Activated naive CD4-positive, alpha-beta T cell treated with anti-CD3 and anti-CD28 coated beads for 36 hours (primary cell): ENCODE data around the gene SCAPER. TPM values are rescaled to one million over a fixed set of nuclear protein-coding genes. Genes with fewer than 3 reads are reported as not detected.
A peak's percentile ranks its signal among the peaks of the same experiment; 100 is the strongest.
"Not testable (repeated sequence)": the region's sequence is repeated elsewhere in the genome, so short reads cannot be mapped to it uniquely, and the experiment has no call there.

ENCODE experiments used
- CTCF ChIA-PET: fragments of 350-600 bp; sonication (Branson Sonifier 250); formaldehyde crosslinking; loops from one replicate; lab custom pipeline; 2021; ENCODE audit warnings: antibody characterized with exemption; lab: Charles Lee
- DNase-seq: peaks from one replicate; pipeline ENCODE4 v3.0.0-alpha.2; 2020
- H3K27ac Mint-ChIP-seq: one replicate; pipeline ENCODE4 v1.8.0; 2021; ENCODE audit warnings: mild to moderate bottlenecking, mixed read lengths
- H3K27me3 Mint-ChIP-seq: one replicate; pipeline ENCODE4 v1.8.0; 2021; ENCODE audit warnings: low read depth, mixed read lengths
- H3K36me3 Mint-ChIP-seq: one replicate; pipeline ENCODE4 v1.8.0; 2021; ENCODE audit warnings: low read depth, mixed read lengths
- H3K4me1 Mint-ChIP-seq: one replicate; pipeline ENCODE4 v1.8.0; 2021; ENCODE audit warnings: low read depth, mixed read lengths
- H3K4me3 Mint-ChIP-seq: one replicate; pipeline ENCODE4 v1.8.0; 2021; ENCODE audit warnings: mild to moderate bottlenecking, moderate library complexity, mixed read lengths
- H3K9me3 Mint-ChIP-seq: one replicate; pipeline ENCODE4 v1.8.0; 2021; ENCODE audit warnings: mixed read lengths
- intact Hi-C: fragments of 100-400 bp; cut with micrococcal nuclease; formaldehyde crosslinking; loops from one replicate; pipeline ENCODE4 v1.15.1; 2023
- total RNA-seq, 2 experiments: library from RNA; stranded (reverse); gene quantifications; one replicate each; pipeline ENCODE4 v1.2.3, GENCODE V29; 2021

Gene SCAPER
- total RNA-seq, 2 experiments from 2014 or later: 28.5 to 28.9 TPM

DNA sequence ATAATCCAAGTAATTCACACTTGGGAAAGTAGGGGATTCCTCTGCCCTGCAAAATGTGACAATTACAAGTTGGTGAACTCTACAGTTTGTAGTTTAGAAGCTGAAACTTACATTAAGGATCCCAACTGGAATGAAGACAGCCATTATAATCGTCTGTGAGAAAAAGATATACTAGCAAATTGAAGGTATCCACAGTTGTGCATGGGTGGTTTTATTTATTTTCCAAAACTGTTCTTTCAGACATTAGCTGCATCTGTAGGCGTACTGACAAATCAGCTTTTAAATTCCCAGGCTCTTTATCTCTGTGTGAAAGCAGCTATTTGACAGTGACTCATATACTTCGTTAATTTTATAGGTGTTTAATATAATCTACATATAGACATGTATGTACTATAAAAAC is 581.1 kb downstream of the SCAPER start:
- H3K27ac Mint-ChIP-seq: no peak overlapping the region

DNA sequence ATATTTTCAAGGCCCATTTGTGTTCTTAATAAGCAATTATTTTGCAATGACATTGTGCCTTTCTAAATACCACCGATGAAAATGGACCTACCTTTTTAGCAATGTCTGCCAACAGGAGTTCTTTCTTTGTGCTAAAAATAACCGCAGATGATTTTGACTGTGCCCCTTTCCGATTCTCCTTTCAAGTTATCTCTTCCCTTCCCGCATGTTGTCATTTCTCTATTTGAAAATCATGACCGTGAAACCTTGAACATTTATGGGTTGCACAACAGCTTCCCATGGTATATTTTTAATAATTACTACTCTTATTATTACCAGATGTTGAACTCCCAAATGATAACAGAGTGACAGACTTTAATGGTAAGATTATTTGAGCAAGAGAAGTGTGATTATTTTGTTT is 583.5 kb downstream of the SCAPER start:
- intact Hi-C loops: no loop called here
- Mint-ChIP-seq H3K27ac (no peak overlapping the region), H3K27me3 (peaks cover 19% of the 10 kb centered on the region), H3K36me3 (no peaks in the 10 kb centered on the region), H3K9me3 (no peaks in the 10 kb centered on the region), H3K4me1 (no peaks in the 10 kb centered on the region), H3K4me3 (no peak overlapping the region)
- no peak for DNase-seq
- CTCF ChIA-PET: no interaction called here

More for the DNA sequence above, 581.1 kb downstream of the SCAPER start:
- no peak for DNase-seq
- CTCF ChIA-PET: no interaction called here
- intact Hi-C loops: no loop called here
- Mint-ChIP-seq H3K4me1 (no peaks in the 10 kb centered on the region), H3K27me3 (peaks cover 26% of the 10 kb centered on the region), H3K4me3 (no peak overlapping the region), H3K36me3 (no peaks in the 10 kb centered on the region), H3K9me3 (no peaks in the 10 kb centered on the region)

DNA sequence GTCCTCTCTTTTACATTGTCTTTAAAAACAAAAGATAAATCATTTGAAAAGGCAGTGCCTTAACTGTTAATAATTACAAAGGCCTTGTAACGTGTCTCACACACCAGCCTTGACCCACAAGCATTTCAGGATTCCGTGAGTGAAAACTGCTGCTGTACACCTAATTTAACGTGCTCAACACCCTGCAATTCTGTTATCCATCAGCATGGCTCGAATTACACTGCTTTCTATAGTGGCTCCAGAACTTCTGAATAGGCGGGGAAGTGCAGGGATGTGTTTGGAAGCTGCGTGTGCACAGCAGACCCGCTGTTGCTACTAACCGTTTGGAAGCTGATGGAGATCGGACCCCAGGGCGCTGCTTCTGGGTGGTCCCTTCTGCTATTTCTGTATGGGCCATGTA is 584.0 kb downstream of the SCAPER start:
- no peak for DNase-seq
- no peaks in the 10 kb centered on the region for H3K9me3 Mint-ChIP-seq
- CTCF ChIA-PET: no interaction called here
- H3K36me3 Mint-ChIP-seq: no peaks in the 10 kb centered on the region
- H3K4me1 Mint-ChIP-seq: no peaks in the 10 kb centered on the region
- no peak overlapping the region for H3K4me3 Mint-ChIP-seq
- H3K27ac Mint-ChIP-seq: no peak overlapping the region
- peaks cover 17% of the 10 kb centered on the region for H3K27me3 Mint-ChIP-seq
- intact Hi-C loops: no loop called here

DNA sequence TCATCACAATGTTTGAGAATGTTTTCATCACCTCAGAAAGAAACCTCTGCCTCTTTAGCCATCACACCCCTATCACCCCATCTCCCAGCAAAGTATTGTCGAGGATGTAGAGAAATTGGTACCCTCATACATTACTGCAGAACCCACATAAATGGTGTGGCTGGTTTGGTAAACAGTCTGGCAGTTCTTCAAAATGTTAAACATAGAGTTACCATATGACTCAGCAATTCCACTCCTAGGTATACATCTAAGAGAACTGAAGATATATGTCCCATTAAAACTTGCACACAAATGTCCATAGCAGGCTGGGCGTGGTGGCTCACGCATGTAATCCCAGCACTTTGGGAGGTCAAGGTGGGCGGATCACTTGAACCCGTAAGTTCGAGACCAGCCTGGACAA is 585.1 kb downstream of the SCAPER start:
- no peak overlapping the region for H3K27ac Mint-ChIP-seq
- H3K9me3 Mint-ChIP-seq: no peaks in the 10 kb centered on the region
- intact Hi-C loops: no loop called here
- H3K27me3 Mint-ChIP-seq: peaks cover 11% of the 10 kb centered on the region
- H3K36me3 Mint-ChIP-seq: no peaks in the 10 kb centered on the region
- no peak for DNase-seq
- no peaks in the 10 kb centered on the region for H3K4me1 Mint-ChIP-seq
- CTCF ChIA-PET: no interaction called here
- H3K4me3 Mint-ChIP-seq: no peak overlapping the region

DNA sequence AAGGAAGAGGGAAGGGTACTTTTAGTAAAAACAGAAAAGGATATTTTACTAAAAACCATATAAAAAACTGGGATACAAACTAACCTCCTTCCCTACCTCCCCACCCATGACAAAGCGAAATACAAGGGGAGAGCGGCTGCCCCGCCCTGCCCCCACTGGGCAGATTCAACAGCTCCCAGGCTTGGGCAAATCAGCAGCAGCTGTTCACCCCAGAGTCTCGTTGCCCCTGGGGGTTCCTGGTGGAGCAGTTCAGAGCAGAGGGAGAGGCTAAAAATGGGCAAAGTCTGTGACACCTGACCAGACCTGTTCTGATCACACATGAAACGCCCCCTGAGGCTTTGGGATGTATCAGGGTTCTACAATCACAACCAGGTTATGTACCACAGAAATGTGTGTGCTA is 591.4 kb downstream of the SCAPER start:
- H3K4me3 Mint-ChIP-seq: no peak overlapping the region
- H3K27ac Mint-ChIP-seq: no peak overlapping the region
- H3K27me3 Mint-ChIP-seq: no peaks in the 10 kb centered on the region
- no peak for DNase-seq
- peaks cover 1% of the 10 kb centered on the region for H3K36me3 Mint-ChIP-seq
- intact Hi-C loops: no loop called here
- CTCF ChIA-PET: interaction anchor here (0.6 kb wide), 1 partner anchor 68 kb away, joined by 3 read pairs; no protein-coding TSS in a partner anchor
- no peaks in the 10 kb centered on the region for H3K9me3 Mint-ChIP-seq
- H3K4me1 Mint-ChIP-seq: peaks cover 18% of the 10 kb centered on the region

DNA sequence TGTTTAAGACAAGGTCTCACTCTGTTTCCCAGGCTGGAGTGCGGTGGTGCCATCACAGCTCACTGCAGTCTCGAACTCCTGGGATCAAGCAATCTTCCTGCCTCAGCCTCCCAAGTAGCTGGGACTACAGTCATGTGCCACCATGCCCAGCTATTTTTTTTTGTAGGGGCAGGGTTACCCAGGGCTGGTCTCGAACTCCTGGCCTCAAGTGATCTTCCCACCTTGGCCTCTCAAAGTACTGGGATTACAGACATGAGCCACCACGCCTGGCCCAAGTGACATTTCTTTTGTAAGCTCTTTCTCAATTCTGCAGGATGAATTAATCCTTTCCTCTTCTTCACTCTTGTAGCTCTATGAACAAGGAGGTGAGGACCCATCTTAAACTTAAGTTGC is 592.0 kb downstream of the SCAPER start:
- H3K36me3 Mint-ChIP-seq, H3K9me3 Mint-ChIP-seq, intact Hi-C loops, DNase-seq, H3K27ac Mint-ChIP-seq, H3K27me3 Mint-ChIP-seq, H3K4me3 Mint-ChIP-seq: not testable (repeated sequence)
- CTCF ChIA-PET: interaction anchor here (0.6 kb wide), 1 partner anchor 69 kb away, joined by 3 read pairs; no protein-coding TSS in a partner anchor
- peaks cover 24% of the 10 kb centered on the region for H3K4me1 Mint-ChIP-seq

DNA sequence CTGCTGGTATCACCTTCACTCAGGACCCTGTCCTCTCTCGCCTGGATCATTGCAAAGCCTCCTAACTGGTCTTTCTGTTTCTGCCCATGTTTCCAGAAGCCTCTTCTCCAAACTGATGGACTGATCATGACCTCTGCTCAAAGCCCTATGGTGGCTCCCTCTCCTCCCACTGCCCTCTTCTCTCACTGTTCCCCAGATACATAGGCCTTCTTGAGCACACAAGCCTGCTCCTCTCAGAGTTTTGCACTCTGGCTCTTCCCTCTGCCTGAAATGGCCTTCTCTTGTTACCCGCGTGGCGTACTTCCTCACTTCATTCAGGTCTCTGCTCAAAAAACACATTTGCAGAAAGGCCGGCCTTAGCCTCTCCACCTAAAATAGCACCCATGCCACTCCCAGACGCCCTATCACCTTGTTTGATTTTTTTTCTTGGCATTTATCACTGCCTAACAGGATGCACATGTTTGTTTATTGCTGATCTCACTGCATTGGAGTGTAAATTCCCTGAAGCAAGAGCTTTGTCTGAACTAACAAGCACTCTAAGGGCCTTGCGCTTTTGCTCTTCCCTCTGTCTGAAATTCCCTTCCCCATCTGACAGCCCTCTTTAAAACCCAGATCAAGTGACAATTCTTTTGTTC is 592.5 kb downstream of the SCAPER start:
- Mint-ChIP-seq H3K4me3 (peak overlapping the region; percentile 87), H3K4me1 (peaks cover 26% of the 10 kb centered on the region), H3K27me3 (no peaks in the 10 kb centered on the region), H3K9me3 (no peaks in the 10 kb centered on the region), H3K27ac (no peak overlapping the region), H3K36me3 (peaks cover 1% of the 10 kb centered on the region)
- no peak for DNase-seq
- intact Hi-C loops: no loop called here
- CTCF ChIA-PET: no interaction called here

DNA sequence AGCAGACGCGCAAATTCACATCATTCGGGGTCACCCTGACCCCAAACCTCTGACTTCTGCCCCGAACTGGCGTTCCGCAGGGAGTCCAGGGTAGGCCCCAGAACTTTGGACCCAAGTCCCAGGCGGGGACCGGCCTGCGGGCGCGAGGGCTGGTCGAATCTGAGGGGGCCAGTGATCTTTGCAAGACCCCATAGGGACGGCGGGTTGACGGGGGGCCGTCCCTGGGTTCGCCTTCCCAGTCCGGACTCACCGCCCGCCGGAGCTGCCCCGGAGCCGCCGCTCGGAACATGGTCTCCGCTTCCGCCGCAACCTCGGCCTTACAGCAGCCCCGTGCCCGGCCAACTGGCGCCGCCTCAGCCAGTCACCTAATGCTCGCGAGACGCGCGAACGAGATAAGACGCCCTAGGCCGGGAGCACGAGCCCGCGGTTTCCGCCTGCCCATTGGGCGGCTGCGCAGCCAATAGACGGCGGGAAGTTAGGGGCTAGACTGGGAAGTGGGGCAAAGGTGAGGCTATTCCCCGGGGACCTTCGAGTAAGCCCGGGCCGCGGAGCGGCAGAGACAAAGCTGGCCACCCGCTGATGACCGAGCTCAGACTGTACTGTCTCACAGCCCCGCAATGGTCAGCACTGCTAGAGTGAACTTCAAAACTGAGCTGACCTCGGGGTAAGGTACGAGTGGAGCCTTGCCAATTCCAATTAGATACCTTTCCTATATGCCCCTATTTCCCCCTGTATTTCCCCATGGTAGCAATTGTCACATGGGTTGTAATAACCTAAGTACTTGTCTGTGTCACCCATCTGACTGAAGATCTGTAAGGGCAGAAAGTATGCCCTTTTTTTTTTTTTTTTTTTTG is 593.8 kb downstream of the SCAPER start, which contains the start of gene ETFA:
Gene ETFA (minus strand): TSS at position 370 of the 854 bp plus-strand sequence. CDS start 81 bp downstream, at position 289.
- peak; percentile 97 for DNase-seq
- H3K36me3 Mint-ChIP-seq: peaks cover 3% of the 10 kb centered on the region
- H3K9me3 Mint-ChIP-seq: no peaks in the 10 kb centered on the region
- peaks cover 29% of the 10 kb centered on the region for H3K4me1 Mint-ChIP-seq
- H3K4me3 Mint-ChIP-seq: peak within 1 kb of the TSS; percentile 87
- H3K27me3 Mint-ChIP-seq: no peaks in the 10 kb centered on the region
- peak within 1 kb of the TSS; percentile 77 for H3K27ac Mint-ChIP-seq
- intact Hi-C loops: loop anchor here (1.0 to 2.0 kb wide), 2 partner anchors 18 to 25 kb away; partner anchors contain the start of gene ISL2
- CTCF ChIA-PET: no interaction called here

DNA sequence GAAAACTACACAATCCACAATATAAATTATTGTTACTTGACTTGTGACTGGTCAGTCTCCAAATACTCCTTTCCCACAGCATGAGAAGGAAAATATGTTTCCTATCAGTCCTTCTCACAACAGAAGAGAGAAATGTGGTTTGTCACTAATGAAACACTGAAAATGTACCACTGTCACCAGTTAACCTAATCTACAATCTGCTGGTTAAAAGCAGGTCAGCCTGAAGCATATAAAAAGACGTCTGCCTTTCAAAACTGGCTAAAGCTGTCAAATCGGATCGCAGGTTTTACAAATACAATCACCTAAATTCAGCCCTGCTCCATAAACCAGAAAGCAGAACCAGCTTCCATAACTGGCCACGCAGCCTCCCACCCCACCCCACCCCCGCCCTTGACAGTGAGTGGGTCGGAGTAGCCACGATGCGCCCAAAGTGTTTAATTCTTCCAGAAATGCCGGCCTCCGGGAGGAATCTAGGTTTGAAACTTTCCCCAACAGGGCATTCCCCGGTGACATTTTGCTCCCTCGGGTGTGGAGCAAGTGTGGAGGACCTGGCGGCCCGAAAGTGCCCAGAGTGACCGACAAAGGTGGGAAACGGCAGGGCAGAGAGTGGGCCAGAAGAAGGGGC is 594.6 kb downstream of the SCAPER start:
- peak; percentile 16 for DNase-seq
- Mint-ChIP-seq H3K4me1 (peaks cover 34% of the 10 kb centered on the region), H3K27me3 (no peaks in the 10 kb centered on the region), H3K36me3 (peaks cover 3% of the 10 kb centered on the region), H3K4me3 (peak overlapping the region; percentile 87), H3K9me3 (no peaks in the 10 kb centered on the region), H3K27ac (peak overlapping the region; percentile 77)
- intact Hi-C loops: loop anchor here (1.0 to 2.0 kb wide), 2 partner anchors 17 to 26 kb away; partner anchors contain the start of gene ISL2
- CTCF ChIA-PET: no interaction called here

DNA sequence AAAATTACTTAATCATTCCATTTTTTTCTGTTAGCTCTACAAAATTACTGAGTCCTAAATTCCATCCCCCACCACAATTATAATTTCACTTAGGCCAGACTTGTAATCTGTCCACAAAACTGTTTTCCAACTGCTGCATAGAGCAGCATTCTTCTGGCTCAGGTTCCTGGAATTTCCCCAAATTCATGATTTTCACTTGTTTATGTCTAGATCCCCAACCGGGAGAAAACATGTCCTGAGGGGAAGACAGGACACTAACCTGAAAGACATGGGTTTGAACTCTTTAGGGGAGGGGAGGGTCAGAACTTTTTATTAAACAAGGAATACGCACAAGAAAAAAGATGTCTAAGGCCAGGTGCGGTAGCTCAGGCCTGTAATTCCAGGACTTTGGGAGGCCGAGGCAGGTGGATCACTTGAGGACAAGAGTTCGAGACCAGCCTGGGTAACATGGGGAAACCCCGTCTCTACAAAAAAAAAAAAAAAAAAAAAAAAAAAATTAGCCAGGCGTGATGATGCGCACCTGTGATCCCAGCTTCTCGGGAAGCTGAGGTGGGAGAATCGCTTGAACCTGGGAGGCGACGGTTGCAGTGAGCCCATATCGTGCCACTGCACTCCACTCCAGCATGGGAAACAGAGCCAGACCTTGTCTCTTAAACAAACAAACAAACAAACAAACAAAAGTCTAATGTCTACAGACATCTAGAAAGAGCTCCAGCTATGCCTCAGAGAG is 595.4 kb downstream of the SCAPER start:
- CTCF ChIA-PET: no interaction called here
- intact Hi-C loops: loop anchor here (2.0 kb wide), 1 partner anchor 27 kb away; the partner anchor contains the start of gene ISL2
- Mint-ChIP-seq H3K36me3 (peaks cover 4% of the 10 kb centered on the region), H3K4me3 (peak overlapping the region; percentile 87), H3K27me3 (no peaks in the 10 kb centered on the region), H3K9me3 (no peaks in the 10 kb centered on the region), H3K4me1 (peaks cover 37% of the 10 kb centered on the region), H3K27ac (no peak overlapping the region)
- no peak for DNase-seq

DNA sequence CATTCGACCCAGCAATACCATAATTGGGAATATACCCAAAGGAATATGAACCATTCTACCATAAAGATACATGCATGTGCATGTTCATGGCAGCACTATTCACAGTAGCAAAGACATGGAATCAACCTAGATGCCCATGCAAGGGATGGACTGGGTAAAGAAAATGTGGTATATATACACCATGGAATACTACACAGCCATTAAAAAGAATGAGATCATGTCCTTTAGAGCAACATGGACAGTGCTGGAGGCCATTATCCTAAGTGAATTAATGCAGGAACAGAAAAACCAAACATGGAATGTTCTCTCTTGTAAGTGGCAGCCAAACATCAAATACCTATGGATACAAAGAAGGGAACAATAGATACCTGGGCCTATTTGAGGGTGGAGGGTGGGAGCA is 601.2 kb downstream of the SCAPER start:
- Mint-ChIP-seq H3K4me3 (no peak overlapping the region), H3K4me1 (peaks cover 31% of the 10 kb centered on the region), H3K9me3 (no peaks in the 10 kb centered on the region), H3K27ac (no peak overlapping the region), H3K27me3 (no peaks in the 10 kb centered on the region), H3K36me3 (peaks cover 4% of the 10 kb centered on the region)
- no peak for DNase-seq
- intact Hi-C loops: no loop called here
- CTCF ChIA-PET: no interaction called here

DNA sequence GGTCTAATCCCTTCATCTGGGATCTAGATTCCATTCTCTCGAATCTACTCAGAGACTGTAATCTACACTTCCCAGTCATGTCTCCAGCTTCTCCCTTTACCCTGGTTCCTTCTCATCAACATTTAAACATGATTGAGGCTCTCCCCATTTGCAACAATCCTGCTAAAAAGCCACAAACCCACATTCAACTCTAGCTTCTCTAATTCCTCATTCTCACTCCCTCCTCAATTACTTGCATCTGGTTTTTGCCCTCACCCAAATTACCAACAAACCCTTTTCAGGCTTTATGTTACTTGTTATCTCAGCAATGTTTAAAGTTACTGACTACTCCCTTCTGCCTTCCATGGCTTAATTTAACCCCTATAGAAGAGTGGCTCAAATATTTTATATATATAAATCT is 605.4 kb downstream of the SCAPER start:
- Mint-ChIP-seq H3K9me3 (no peaks in the 10 kb centered on the region), H3K4me1 (peaks cover 15% of the 10 kb centered on the region), H3K4me3 (no peak overlapping the region), H3K27me3 (no peaks in the 10 kb centered on the region), H3K27ac (no peak overlapping the region), H3K36me3 (peaks cover 2% of the 10 kb centered on the region)
- intact Hi-C loops: no loop called here
- CTCF ChIA-PET: no interaction called here
- DNase-seq: no peak
